A172 (cell line): ENCODE measurements around the gene FERMT3. TPM values are rescaled to one million over a fixed set of nuclear protein-coding genes. Genes with fewer than 3 reads are reported as not detected.

Source experiments
- DNase-seq: peaks from one replicate; pipeline ENCODE4 v3.0.0-alpha.2; 2015; ENCODE audit warnings: low spot score
- total RNA-seq: library from RNA; depleted of rRNA; stranded (reverse); fragments of >200 nt; shearing (Covaris generic); gene quantifications from 2 replicates; pipeline ENCODE4 v1.2.3, GENCODE V29; 2014; rRNA removed

The FERMT3 gene
- total RNA-seq, 1 experiment from 2014 or later, result 18.7 TPM

- peak; percentile 78 for DNase-seq
Observed at GRCh38 chr11:64263021-64263946, 56.8 kb downstream of the FERMT3 start.

DNA sequence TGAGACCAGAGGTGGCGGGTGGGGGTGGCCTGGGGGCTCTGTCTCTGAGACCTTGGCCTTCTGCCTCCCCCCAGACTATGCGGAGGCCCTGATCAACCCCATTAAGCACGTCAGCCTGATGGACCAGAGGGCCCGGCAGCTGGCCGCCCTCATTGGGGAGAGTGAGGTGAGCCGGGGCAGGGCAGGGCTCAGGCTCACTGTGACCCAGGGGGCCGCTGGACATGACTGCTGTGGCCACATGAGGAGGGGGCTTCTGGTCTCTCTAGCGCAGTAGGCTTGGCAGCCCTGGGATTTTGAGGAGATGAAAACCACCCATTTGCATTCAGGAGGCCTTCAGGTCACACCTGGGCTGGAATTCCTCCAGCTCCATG, 57.4 kb downstream of the FERMT3 start:
- no peak for DNase-seq

- DNase-seq, result no peak
Observed at GRCh38 chr11:64264371-64264852, 57.9 kb downstream of the FERMT3 start.

GRCh38 chr11:64265176-64266160, 58.9 kb downstream of the FERMT3 start:
- DNase-seq, result no peak

DNA sequence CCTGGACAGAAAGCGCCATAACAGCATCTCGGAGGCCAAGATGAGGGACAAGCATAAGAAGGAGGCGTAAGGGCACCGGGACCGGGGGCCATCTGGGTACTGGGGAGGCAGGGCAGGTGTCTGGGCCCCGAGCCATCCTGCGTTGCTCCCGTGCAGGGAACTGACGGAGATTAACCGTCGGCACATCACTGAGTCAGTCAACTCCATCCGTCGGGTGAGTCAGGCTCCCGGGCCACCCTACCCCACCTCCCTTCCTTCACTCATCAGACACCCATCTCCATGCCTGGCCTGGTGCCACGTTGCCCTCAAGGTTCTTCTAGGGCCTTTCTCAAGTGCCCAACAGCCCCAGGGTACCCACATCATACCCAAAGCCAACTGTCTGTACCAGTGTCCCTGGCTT, 59.8 kb downstream of the FERMT3 start:
- DNase-seq, result peak; percentile 78

- DNase-seq, result no peak
Observed at GRCh38 chr11:64267207-64267945, 60.9 kb downstream of the FERMT3 start.

- peak; percentile 91 for DNase-seq
Observed at GRCh38 chr11:64268025-64268892, 61.7 kb downstream of the FERMT3 start.

DNA sequence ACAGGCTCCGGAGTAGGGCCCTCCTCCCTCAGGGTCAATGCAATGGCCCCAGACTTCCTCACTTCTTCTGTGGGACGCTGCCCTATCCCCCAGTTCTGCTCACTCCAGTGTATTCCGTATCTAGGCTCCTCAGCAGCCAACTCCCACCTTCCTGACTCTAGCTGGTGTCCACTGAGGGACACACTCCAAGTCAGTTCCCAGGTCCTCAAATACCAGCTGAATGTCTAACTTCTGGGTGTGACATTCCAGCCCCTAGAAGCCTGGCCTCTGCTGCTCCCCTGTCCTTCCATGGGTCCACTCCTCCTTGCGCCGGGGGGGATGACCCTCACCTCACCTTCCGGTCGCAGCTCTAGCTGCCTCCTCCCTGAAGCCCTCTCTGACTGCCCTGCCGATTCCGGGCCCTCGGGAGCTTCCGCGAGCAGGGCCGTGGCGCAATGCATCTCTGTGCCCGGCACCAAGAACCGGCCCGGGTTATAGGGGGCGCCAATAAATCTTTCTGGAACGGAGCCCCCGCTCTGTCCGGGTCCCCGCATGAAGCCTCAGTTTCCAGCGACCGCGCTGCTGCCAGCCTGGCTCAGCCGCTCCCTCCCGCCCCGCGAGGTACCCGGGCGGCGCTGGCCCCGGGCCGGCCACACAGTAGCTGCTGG, 62.5 kb downstream of the FERMT3 start:
- DNase-seq, result peak; percentile 63

- DNase-seq, result peak; percentile 98
Observed at GRCh38 chr11:64269540-64270220, 63.2 kb downstream of the FERMT3 start.

Other genes with a start within 250 kb of the FERMT3 start
- gene COX8A, start 232.1 kb upstream of the FERMT3 start, total RNA-seq, result 536 and 679 TPM in 2 replicates
- 31.5 and 41.5 TPM in 2 replicates for gene OTUB1, start 220.3 kb upstream of the FERMT3 start, total RNA-seq
- gene FLRT1, start 170.8 kb upstream of the FERMT3 start, total RNA-seq, result not detected in 2 replicates
- 2.9 and 6.3 TPM in 2 replicates for gene MACROD1, start 40.6 kb upstream of the FERMT3 start, total RNA-seq
- 424 and 474 TPM in 2 replicates for gene STIP1, start 20.6 kb upstream of the FERMT3 start, total RNA-seq
- 33.8 and 47.3 TPM in 2 replicates for gene TRPT1, start 19.5 kb downstream of the FERMT3 start, total RNA-seq
- 49.3 and 71.5 TPM in 2 replicates for gene NUDT22, start 19.6 kb downstream of the FERMT3 start, total RNA-seq
- 3.0 and 12.0 TPM in 2 replicates for gene DNAJC4, start 23.8 kb downstream of the FERMT3 start, total RNA-seq
- 24.4 and 33.0 TPM in 2 replicates for gene VEGFB, start 27.9 kb downstream of the FERMT3 start, total RNA-seq
- gene FKBP2, start 34.4 kb downstream of the FERMT3 start, total RNA-seq, result 40.5 and 55.9 TPM in 2 replicates
- gene PPP1R14B, start 40.2 kb downstream of the FERMT3 start, total RNA-seq, result 455 and 478 TPM in 2 replicates
- gene PLCB3, start 44.8 kb downstream of the FERMT3 start, total RNA-seq, result 51.0 and 64.8 TPM in 2 replicates
- 219 TPM in 2 replicates for gene BAD, start 77.9 kb downstream of the FERMT3 start, total RNA-seq
- gene GPR137, start 79.1 kb downstream of the FERMT3 start, total RNA-seq, result 52.1 and 60.8 TPM in 2 replicates
- 0.07 TPM in 1 of 2 replicates, not detected in the other for gene KCNK4, start 84.6 kb downstream of the FERMT3 start, total RNA-seq
- gene CATSPERZ, start 93.6 kb downstream of the FERMT3 start, total RNA-seq, result not detected in 2 replicates
- 30.4 and 46.6 TPM in 2 replicates for gene ESRRA, start 98.8 kb downstream of the FERMT3 start, total RNA-seq
- 454 and 683 TPM in 2 replicates for gene TRMT112, start 110.8 kb downstream of the FERMT3 start, total RNA-seq
- 300 and 344 TPM in 2 replicates for gene PRDX5, start 111.4 kb downstream of the FERMT3 start, total RNA-seq
- 6.6 and 6.9 TPM in 2 replicates for gene CCDC88B, start 133.5 kb downstream of the FERMT3 start, total RNA-seq
- 77.4 and 78.2 TPM in 2 replicates for gene RPS6KA4, start 152.4 kb downstream of the FERMT3 start, total RNA-seq